GM19099 (cell line): ENCODE results near the gene ITPR3.

ENCODE experiments used
- POLR2A ChIP-seq: IDR thresholded peaks from 3 replicates; pipeline ENCODE4 v1.6.1; 2011; ENCODE audit warnings: low read depth; ENCODE audit not compliant: insufficient read length; ENCODE audit errors: extremely low read depth

ITPR3 gene

DNA sequence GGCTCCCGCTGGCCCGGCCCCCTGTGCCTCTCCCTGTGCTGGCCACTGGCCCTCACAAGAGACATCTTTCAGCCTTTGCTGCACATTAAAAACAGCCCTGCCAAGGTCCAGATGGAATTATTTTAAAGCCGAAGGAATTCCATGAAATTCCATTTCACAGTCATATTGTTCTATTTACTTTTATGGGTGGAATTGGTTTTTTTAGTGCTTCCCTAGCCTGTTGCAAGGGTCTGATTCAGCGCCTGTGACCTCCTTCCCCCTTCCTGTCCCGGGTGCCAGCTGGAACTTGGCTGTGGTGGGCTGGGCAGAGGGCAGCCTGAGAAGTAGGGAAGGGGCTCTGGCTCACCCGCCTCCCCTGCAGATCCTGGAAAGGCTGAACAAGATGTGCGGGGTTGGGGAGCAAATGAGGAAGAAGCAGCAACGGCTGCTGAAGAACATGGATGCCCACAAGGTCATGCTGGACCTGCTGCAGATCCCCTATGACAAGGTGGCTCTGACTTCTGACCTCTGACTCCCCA is 56.1 kb downstream of the ITPR3 start:
- TF ChIP-seq POLR2A, result no peak

DNA sequence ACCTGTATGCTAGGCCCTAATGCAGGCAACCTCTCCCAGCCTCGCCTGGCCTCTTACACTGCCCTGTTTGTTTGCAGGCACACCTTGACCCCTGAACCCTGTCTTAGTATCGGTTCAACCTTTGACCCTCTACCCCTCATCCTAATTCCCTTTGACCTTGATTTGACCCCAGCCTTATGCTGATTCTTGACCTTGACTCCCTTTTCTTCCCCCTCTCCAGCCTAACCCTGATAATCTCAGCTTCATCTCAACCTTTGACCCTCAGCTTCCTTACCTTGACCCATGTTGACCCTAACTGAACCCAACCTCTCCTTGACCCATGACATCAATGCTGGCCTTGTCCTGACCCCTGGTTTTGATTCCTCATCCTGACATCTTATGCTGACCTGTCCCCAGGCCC is 56.6 kb downstream of the ITPR3 start:
- no peak for TF ChIP-seq POLR2A

DNA sequence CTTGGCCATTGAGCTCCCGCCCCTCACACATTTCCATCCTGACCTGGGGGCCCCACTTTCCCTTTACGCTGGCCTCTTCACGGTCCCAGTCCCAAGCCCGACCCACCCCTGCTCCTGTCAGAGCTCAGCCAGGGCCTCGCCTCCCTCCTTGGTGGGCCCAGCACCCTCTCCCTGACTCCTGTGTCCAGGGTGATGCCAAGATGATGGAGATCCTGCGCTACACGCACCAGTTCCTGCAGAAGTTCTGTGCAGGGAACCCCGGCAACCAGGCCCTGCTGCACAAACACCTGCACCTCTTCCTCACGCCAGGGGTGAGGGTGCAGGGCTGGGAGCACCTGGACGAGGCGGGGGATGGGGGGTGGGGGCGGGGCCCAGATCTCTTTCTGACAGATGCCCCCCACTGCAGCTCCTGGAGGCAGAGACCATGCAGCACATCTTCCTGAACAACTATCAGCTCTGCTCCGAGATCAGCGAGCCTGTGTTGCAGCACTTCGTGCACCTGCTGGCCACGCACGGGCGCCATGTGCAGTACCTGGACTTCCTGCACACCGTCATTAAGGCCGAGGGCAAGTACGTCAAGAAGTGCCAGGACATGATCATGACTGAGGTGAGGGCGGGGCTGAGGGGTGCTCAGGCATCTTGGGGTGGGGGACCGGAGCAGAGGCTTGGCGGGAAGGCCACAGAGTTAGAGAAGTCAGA is 57.3 kb downstream of the ITPR3 start:
- TF ChIP-seq POLR2A, result no peak

DNA sequence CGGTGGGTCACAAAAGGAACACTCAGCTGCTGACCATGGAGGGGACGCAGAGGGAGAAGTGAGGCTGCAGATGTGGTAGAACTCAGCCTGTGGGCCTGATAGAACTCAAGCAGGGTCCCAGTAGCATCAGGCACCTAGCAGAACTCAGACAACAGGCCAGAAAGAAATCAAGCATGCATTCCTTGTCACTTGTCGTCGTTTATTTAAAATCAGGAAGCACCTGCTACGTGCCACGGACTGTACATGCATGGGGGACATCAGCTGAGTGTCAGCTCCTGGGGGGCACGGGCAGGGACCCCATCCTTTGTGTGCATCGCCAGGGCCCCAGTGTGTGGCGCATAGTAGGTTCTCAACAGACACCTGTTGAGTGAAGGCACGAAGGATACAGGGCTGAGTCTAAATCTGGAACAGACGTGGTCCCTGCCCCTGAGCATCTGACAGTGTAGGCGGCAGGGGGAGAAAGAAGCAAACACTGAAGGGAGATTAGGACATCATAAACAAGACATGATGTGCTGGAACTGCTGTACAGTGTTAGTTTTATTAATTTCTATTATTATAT is 57.9 kb downstream of the ITPR3 start:
- no peak for TF ChIP-seq POLR2A

DNA sequence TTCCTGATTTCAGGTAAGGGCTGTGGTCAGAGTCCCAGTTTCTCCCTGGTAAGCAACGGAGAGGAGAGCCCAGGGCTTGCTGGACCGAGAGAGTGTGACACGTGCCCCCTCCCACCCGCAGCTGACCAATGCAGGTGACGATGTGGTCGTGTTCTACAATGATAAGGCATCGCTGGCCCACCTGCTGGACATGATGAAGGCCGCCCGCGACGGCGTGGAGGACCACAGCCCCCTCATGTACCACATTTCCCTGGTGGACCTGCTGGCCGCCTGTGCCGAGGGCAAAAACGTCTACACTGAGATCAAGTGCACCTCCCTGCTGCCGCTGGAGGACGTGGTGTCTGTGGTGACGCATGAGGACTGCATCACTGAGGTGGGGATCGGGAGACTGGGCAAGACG is 58.6 kb downstream of the ITPR3 start:
- TF ChIP-seq POLR2A, result no peak

DNA sequence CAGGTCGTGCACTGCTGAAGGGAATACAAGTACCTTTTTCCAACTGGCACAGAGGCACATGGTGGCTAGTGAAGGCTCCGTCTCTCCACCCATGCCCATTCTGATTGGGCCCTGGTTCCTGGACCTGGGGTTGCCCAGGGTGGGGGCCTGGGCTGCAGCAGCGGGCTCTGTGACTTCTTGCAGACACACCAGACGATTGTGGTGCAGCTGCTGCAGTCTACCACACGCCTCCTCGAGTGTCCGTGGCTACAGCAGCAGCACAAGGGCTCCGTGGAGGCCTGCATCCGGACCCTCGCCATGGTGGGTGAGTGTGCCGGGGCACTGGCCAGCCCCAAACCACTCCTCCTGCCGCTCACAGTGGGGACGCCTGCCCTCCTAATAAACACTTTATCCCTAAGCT is 61.2 kb downstream of the ITPR3 start:
- TF ChIP-seq POLR2A, result no peak

DNA sequence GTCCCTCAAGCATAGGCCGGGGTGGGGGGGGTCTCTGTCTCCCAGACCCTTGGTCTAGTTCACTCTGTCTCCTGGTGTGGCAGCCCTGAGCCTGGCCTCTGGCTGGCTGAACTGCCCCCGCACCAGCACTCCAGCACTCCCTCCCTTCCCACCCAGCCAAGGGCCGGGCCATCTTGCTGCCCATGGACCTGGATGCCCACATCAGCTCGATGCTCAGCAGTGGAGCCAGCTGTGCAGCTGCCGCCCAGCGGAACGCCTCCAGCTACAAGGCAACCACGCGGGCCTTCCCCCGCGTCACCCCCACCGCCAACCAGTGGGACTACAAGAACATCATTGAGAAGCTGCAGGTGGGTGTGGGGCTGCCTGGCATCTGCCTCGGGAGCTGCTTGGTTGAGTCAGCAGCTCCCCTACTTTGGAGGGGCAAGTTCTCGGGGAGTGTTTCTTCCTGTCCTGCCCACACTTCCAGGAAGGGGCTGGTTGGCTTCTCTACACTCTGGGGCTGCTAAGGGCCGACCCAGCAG is 62.0 kb downstream of the ITPR3 start:
- TF ChIP-seq POLR2A, result no peak

DNA sequence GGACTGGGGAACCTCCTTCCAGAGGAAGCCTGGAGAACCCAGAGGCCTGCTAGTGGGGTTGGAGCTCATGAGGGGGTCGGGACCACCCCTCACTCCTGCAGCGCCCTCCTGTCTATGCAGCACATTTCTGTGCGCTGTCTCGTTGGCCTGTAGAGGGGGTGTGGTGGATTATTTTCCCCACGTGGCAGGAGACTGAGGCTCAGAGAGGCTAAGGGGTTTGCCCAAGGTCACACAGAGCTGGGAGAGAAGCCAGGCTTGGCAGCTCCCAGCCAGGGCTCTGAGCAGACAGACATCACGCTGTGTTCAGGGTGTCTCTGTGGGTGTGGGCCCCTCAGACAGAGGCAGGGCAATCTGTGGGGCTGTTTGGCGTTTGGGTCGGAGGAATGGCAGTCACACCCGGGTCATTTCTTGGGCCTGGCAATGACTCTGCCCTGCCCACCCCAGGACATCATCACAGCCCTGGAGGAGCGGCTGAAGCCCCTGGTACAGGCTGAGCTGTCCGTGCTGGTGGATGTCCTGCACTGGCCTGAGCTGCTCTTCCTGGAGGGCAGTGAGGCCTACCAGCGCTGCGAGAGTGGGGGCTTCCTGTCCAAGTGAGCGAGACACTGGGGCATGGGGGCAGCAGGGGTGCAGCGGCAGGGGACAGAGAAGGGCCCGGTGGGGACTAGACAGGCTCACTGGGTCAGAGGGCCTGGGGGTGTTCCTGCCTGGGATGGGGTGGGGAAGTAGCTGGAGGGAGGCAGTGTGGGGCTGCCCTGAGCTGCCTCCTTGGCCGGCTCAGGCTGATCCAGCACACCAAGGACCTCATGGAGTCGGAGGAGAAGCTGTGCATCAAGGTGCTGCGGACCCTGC is 62.7 kb downstream of the ITPR3 start:
- no peak for TF ChIP-seq POLR2A

DNA sequence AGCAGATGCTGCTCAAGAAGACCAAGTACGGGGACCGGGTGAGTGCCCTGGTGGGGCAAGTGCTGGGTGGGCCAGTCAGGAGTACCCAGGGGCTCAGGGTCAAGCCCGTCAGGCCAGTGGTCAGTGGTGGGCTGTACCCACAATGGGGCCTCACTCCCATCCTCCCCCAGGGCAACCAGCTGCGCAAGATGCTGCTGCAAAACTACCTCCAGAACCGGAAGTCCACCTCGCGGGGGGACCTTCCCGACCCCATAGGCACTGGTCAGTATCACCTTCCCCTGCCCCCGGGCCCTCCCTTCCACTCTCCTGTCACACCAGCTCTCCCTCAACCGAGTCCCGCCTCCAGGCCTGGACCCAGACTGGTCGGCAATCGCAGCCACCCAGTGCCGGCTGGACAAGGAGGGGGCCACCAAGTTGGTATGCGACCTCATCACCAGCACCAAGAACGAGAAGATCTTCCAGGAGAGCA is 63.3 kb downstream of the ITPR3 start:
- no peak for TF ChIP-seq POLR2A

DNA sequence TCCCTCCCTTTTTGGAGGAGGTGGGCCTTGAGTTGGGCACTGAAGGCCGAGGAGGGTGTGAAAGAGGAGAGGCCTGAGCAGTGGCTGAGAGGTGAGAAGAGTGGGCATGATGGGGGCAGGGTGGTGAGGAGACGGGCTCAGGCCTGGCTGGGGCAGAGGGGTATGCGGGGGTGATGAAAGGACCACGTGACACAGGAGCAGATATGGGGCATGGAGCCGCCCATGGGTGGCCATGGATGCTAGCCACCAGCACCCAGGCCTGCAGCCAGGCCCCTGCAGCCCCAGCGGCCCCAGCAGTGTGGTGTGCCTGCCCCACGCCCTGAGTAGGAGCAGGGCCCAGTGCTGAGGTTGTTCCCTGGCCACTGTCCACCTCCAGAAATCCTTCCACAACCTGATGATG is 63.9 kb downstream of the ITPR3 start:
- TF ChIP-seq POLR2A, result no peak

DNA sequence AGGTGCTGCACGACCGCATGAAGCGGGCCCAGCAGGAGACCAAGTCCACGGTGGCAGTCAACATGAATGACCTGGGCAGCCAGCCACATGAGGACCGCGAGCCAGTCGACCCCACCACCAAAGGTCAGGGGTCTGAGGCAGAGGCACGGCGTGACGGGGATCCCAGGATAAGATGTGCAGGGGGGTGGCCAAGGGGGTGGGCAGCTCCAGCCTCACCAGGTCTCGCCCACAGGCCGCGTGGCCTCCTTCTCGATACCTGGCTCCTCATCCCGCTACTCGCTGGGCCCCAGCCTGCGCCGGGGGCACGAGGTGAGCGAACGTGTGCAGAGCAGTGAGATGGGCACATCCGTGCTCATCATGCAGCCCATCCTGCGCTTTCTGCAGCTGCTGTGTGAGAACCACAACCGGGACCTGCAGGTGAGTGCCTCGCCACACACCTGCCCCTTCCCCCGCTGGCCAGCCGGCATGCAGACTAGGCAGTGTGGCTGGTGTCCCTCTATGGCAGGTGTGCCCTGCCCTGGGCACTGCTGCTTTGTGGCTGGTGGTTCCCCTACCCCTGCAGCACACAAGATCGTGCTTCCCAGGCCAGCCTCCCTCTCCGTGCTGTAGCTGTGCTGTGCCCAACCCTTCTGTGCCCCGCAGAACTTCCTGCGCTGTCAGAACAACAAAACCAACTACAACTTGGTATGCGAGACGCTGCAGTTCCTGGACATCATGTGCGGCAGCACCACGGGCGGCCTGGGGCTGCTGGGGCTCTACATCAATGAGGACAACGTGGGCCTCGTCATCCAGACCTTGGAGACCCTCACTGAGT is 64.5 kb downstream of the ITPR3 start:
- TF ChIP-seq POLR2A, result no peak

DNA sequence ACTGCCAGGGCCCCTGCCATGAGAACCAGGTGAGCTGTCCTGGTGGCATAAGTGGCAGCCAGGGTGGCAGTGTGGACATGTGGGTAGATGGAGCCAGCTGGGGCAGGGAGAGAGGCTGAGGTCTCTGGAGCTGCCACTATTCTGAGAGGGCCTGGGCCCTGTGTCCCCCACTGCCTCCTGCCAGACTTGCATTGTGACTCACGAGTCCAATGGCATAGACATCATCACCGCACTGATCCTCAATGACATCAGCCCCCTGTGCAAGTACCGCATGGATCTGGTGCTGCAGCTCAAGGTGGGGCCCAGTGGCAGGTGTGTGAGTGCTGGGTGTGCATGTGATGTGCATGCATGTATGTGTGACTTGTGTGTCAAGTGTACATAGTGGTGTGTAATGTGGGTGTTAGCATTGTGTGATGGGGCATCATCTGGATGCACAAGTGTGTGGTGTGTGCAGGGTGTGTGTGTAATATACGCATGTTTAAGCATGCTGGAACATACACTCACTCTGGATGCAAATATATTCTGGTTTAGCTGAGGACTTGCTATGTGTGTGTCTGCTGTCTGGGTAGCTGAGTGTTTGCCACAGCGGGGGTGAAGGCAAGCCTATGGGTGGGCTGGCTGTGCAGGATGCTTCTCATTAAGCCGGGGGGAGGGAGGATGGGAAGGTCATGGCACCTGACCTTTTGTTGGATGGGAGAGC is 65.3 kb downstream of the ITPR3 start:
- no peak for TF ChIP-seq POLR2A

DNA sequence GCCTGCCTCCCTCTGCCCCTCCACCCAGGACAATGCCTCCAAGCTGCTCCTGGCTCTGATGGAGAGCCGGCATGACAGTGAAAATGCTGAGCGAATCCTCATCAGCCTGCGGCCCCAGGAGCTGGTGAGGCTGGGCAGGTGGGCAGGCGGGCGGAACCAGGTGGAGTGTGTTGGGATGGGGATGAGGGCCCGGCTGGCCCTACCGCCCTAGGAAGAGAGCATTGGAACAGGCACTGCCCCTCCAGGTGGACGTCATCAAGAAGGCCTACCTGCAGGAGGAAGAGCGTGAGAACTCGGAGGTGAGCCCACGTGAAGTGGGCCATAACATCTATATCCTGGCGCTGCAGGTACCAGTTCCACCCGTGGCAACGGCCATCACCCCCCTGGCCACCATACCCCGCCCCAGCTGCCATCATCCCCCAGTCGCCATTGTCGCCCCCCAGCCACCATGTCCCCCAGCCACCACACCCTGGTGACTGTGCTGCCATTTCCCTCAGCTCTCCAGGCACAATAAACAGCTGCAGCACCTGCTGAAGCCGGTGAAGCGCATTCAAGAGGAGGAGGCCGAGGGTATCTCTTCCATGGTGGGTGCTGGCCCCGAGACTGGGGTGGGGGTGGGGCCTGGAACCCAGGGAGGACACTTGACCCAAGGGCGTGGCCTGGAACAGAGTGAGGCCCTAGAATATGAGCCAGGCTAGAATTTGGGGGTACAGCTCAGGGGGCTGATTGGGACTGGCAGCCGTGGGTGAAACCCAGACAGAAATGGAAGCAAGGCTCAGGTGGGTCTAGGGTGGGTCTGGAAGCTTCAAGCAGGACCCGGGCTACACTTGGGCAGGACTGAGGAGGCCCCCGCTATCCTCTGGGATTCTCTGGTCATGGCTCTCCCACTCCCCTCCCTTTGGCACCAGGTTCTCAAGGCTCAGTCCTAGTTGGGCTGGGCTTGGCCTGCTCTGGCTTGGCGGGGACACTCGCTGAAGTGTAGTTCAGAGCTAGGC is 66.2 kb downstream of the ITPR3 start:
- no peak for TF ChIP-seq POLR2A
